C4-2B (cell line): Measurements from ENCODE around the gene NHERF2.

Source experiments
- H3K27ac ChIP-seq: fragments of 450-650 bp; 2 replicates; pipeline ENCODE4 v1.5.1; 2017
- CTCF ChIP-seq: fragments of 450-650 bp; conservative IDR thresholded peaks from 2 replicates; pipeline ENCODE4 v1.5.1; 2017; ENCODE audit warnings: mild to moderate bottlenecking
- ZFX ChIP-seq: fragments of 450-650 bp; IDR thresholded peaks from 2 replicates; pipeline ENCODE4 v1.6.1; 2017

The NHERF2 gene

DNA sequence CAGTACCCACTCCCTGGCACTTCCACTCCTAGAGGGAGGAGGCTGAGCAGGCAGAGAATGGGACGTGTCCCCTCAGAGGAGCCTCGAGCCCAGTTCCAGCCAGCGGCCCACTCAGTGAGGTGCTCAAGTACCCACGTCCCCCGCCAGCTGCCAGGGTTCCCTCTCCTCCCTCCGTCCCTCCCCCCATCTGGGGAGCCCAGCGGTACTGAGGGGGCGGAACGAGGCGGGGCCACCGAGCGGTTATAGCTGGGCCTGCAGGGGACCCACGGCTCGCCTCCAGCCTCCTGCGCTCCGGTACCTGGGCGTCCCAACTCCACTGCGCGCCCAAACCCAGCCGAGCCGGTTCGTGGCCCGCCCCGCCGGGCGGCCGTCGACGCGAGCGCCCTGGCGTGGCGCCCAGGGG, 7.2 kb upstream of the NHERF2 start, which contains the start of gene NPW:
TSS of gene NPW (plus strand) at position 268 of the 403 bp plus-strand sequence.
- H3K27ac ChIP-seq: no peak within 1 kb of the TSS
- no peak for TF ChIP-seq CTCF
- no peak for TF ChIP-seq ZFX

DNA sequence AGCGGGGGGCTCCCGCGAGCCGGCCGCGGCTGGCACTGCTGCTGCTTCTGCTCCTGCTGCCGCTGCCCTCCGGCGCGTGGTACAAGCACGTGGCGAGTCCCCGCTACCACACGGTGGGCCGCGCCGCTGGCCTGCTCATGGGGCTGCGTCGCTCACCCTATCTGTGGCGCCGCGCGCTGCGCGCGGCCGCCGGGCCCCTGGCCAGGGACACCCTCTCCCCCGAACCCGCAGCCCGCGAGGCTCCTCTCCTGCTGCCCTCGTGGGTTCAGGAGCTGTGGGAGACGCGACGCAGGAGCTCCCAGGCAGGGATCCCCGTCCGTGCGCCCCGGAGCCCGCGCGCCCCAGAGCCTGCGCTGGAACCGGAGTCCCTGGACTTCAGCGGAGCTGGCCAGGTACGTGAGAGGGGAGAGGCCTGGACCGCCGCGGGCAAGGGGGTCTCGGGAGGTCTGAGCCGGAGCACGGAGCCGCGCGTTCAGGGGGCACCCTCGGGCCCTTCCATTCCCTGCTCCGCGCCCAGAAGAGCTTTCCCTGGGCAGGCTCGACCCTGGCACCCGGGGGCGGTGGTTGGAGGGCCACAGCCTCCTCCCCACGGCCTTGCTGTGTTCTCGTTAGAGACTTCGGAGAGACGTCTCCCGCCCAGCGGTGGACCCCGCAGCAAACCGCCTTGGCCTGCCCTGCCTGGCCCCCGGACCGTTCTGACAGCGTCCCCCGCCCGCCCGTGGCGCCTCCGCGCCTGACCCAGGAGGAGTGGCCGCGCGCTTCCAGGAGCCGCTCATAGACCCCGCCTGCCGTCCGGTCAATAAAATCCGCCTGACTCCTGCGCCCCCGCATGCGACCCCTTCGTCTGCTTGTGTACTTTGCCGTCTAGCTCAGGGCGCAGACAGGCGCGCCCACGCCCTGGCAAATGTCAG, 6.5 kb upstream of the NHERF2 start:
- H3K27ac ChIP-seq: no peak overlapping the region
- TF ChIP-seq CTCF (no peak), ZFX (no peak)

DNA sequence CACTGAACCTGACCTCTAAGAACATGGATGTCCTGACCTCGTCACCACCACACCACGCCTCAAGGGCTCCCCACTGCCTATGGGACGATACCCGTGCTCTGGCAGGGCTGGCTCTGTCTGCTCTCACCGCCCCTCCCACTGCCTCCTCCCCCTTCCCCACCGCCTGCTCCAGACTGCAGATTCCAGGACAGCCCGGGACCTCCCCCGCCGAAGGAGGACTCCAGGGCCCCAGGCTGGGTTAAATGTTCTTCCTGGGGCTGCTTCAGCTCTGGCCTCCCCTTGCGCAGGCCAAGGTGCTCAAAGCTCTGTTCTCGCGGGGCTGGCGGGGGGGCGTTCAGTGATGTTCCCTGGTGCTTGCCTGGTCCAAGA, 4.0 kb upstream of the NHERF2 start:
- no peak for TF ChIP-seq ZFX
- no peak for TF ChIP-seq CTCF
- H3K27ac ChIP-seq: peak overlapping the region; percentile 74

GRCh38 chr16:2023092-2024031, 3.3 kb upstream of the NHERF2 start:
- H3K27ac ChIP-seq: peak overlapping the region; percentile 74
- peak; percentile 94 for TF ChIP-seq CTCF
- TF ChIP-seq ZFX: no peak

GRCh38 chr16:2024032-2024420, 2.7 kb upstream of the NHERF2 start:
- H3K27ac ChIP-seq: peak overlapping the region; percentile 74; the same call in 1 of the 2 replicates
- no peak for TF ChIP-seq CTCF
- no peak for TF ChIP-seq ZFX

GRCh38 chr16:2025251-2025650, 1.5 kb upstream of the NHERF2 start:
- TF ChIP-seq CTCF (no peak), ZFX (no peak)
- peak overlapping the region; percentile 97; the same call in 1 of the 2 replicates for H3K27ac ChIP-seq
